RWPE2 (cell line): Measurements from ENCODE around the gene FEV.

Experiments
- ATAC-seq: fragments of 200-7000 bp; cut with Tn5 transposase; 3 replicates; pipeline ENCODE4 v1.9.1; 2021; ENCODE audit warnings: low read depth
- DNase-seq: peaks from one replicate; pipeline ENCODE4 v3.0.0-alpha.2; 2020; ENCODE audit warnings: low spot score
- H3K27ac ChIP-seq: fragments of 450-650 bp; 2 replicates; pipeline ENCODE4 v1.5.1; 2017; ENCODE audit warnings: mild to moderate bottlenecking; ENCODE audit not compliant: poor library complexity, severe bottlenecking
- H3K27me3 ChIP-seq: fragments of 250-450 bp; sonication (Bioruptor Pico); 2 replicates; pipeline ENCODE4 v1.5.1; 2021; ENCODE audit warnings: mild to moderate bottlenecking, moderate library complexity; ENCODE audit not compliant: insufficient read depth, poor library complexity, severe bottlenecking
- H3K36me3 ChIP-seq: fragments of 250-450 bp; sonication (Bioruptor Pico); 2 replicates; pipeline ENCODE4 v1.5.1; 2020; ENCODE audit warnings: low read depth, mild to moderate bottlenecking, moderate library complexity
- H3K4me1 ChIP-seq: fragments of 250-450 bp; sonication (Bioruptor Pico); 2 replicates; pipeline ENCODE4 v1.5.1; 2021; ENCODE audit warnings: mild to moderate bottlenecking, moderate library complexity; ENCODE audit not compliant: insufficient read depth, poor library complexity, severe bottlenecking
- H3K4me3 ChIP-seq: fragments of 250-450 bp; sonication (Bioruptor Pico); 2 replicates; pipeline ENCODE4 v1.5.1; 2021; ENCODE audit warnings: mild to moderate bottlenecking, moderate library complexity; ENCODE audit not compliant: severe bottlenecking
- H3K9me3 ChIP-seq: fragments of 250-450 bp; sonication (Bioruptor Pico); 2 replicates; pipeline ENCODE4 v1.5.1; 2021; ENCODE audit warnings: mild to moderate bottlenecking, moderate library complexity; ENCODE audit not compliant: severe bottlenecking
- CTCF ChIP-seq: fragments of 450-650 bp; IDR thresholded peaks from one replicate; pipeline ENCODE4 v1.5.1; 2017; ENCODE audit warnings: mild to moderate bottlenecking, moderate library complexity; ENCODE audit not compliant: poor library complexity, severe bottlenecking

The FEV gene

GRCh38 chr2:219001577-219002394 is 16.8 kb upstream of the FEV start:
- no peaks in the 10 kb centered on the region for H3K4me1 ChIP-seq
- no peak for DNase-seq
- H3K36me3 ChIP-seq = no peaks in the 10 kb centered on the region
- no peak overlapping the region for H3K27ac ChIP-seq
- peak; percentile 61 for ATAC-seq
- peaks cover 41% of the 10 kb centered on the region for H3K27me3 ChIP-seq
- H3K9me3 ChIP-seq = no peaks in the 10 kb centered on the region
- no peak for TF ChIP-seq CTCF
- H3K4me3 ChIP-seq = peak overlapping the region; percentile 5

GRCh38 chr2:219001100-219001576 is 16.2 kb upstream of the FEV start:
- TF ChIP-seq CTCF = no peak
- H3K4me1 ChIP-seq = no peaks in the 10 kb centered on the region
- H3K27ac ChIP-seq = no peak overlapping the region
- H3K27me3 ChIP-seq = peaks cover 41% of the 10 kb centered on the region
- no peak for ATAC-seq
- DNase-seq = no peak
- H3K9me3 ChIP-seq = no peaks in the 10 kb centered on the region
- no peak overlapping the region for H3K4me3 ChIP-seq
- H3K36me3 ChIP-seq = no peaks in the 10 kb centered on the region

- Histone ChIP-seq H3K4me3 (no peak overlapping the region), H3K36me3 (no peaks in the 10 kb centered on the region), H3K4me1 (no peaks in the 10 kb centered on the region), H3K27me3 (peaks cover 45% of the 10 kb centered on the region), H3K27ac (no peak overlapping the region), H3K9me3 (no peaks in the 10 kb centered on the region)
- ATAC-seq = no peak
- DNase-seq = peak; percentile 47
- TF ChIP-seq CTCF = no peak
These were observed 15.6 kb upstream of the FEV start for GRCh38 chr2:219000569-219000960.

GRCh38 chr2:218999881-219000568 is 15.0 kb upstream of the FEV start:
- no peak for ATAC-seq
- H3K4me1 ChIP-seq = no peaks in the 10 kb centered on the region
- H3K27me3 ChIP-seq = peaks cover 49% of the 10 kb centered on the region

More at GRCh38 chr2:218999881-219000568, 15.0 kb upstream of the FEV start:
- no peak for DNase-seq
- TF ChIP-seq CTCF = no peak
- no peak overlapping the region for H3K4me3 ChIP-seq
- H3K9me3 ChIP-seq = no peaks in the 10 kb centered on the region
- H3K27ac ChIP-seq = no peak overlapping the region
- H3K36me3 ChIP-seq = no peaks in the 10 kb centered on the region
